ENCODE data around the gene CACNA1H.

- TF ChIP-seq POLR2A (IDR thresholded peaks at IDR 0.05; ENCODE audit: low read depth, low read length) (no peak), TAF1 (IDR thresholded peaks at IDR 0.05; ENCODE audit: borderline replicate concordance, low read depth, low read length) (no peak)
Measured at GRCh38 chr16:1216681-1217400, 63.9 kb downstream of the CACNA1H start.
